ENCODE measurements around the gene RNF135. TPM values are rescaled to one million over a fixed set of nuclear protein-coding genes. Genes with fewer than 3 reads are reported as not detected.

Gene RNF135
- polyA plus RNA-seq, 2 of the 4 experiments (the other 2 are of a cell fraction) = 25.8 to 35.0 TPM

DNA sequence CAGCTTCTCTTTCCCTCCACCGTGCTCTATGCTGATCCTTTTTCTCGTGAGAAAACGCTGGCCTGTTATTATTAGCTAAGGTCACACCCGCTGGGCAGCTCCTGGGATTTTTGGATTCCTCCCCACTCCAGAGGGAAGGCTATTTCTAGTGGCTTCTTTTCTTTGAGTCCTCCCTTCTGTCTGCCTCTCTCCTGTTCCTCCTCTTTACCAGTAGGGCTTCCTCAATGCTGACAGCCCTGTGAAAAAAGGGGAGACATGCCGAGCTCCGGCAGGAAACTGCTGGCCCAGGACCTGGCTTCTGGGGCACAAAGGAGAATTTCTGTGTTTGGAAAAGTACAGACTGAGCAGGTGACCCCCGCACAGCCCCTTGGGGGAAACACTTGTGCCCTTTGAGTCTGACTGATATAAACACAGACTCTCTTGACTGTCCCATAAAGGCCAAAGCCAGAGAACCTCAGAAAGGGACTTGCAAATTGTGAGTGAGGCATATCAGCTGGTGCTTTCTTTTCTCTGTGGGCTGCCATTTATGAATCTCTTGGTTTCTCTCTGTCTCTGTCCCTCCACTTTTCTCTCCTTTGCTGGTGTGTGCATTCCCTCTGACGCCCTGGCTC lies 14.0 kb upstream of the RNF135 start:
- ATAC-seq = peak in 1 of 2 experiments; percentile 46; a peak in 3 of 6 replicates

DNA sequence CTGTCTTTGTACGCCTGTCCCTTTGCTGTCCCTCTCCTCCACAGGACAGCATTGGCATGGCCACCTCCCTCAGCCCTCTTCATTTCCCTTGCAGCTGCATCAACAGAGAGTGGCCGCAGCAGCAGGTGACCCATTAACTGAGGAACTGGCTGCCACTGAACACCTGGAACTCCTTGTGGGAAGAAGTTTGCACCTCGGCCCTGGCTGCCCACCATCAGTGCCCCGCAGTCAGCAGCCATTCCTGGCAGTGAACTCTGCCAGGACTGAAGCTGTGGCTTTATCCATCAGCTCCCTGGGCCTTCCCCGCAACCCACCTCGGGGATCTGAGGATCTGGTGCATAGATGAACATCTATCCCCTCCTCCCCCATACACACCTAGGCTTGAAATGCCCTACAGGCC lies 13.1 kb upstream of the RNF135 start:
- WGBS (ENCODE audit: missing lambda C conversion rate) = 75% methylated on average over 4 of the region's 6 CpGs
- FAIRE-seq (no peak), DNase-seq (ENCODE audit: low read depth in 1 of 2, low spot score in 1 of 2) (no peak), ATAC-seq (no peak)
- no peak for TF ChIP-seq FOSL2 (IDR thresholded peaks at IDR 0.05)
- TF ChIP-seq FOSL2 (CRISPR knock-in tag; IDR thresholded peaks at IDR 0.05) = no peak
- TF ChIP-seq PBX3 (IDR thresholded peaks at IDR 0.05) = no peak
- TF ChIP-seq SREBF2 (IDR thresholded peaks at IDR 0.05) = no peak
- no peak for TF ChIP-seq EP300 (IDR thresholded peaks at IDR 0.05)
- TF ChIP-seq RFX5 (IDR thresholded peaks at IDR 0.05) = no peak
- no peak for TF ChIP-seq CBX2 (IDR thresholded peaks at IDR 0.05; ENCODE audit: borderline replicate concordance, low read depth)
- TF ChIP-seq JUNB (IDR thresholded peaks at IDR 0.05) = no peak
- no peak for TF ChIP-seq POLR2A (IDR thresholded peaks at IDR 0.05; ENCODE audit: low read length)
- TF ChIP-seq, protein P1, sequence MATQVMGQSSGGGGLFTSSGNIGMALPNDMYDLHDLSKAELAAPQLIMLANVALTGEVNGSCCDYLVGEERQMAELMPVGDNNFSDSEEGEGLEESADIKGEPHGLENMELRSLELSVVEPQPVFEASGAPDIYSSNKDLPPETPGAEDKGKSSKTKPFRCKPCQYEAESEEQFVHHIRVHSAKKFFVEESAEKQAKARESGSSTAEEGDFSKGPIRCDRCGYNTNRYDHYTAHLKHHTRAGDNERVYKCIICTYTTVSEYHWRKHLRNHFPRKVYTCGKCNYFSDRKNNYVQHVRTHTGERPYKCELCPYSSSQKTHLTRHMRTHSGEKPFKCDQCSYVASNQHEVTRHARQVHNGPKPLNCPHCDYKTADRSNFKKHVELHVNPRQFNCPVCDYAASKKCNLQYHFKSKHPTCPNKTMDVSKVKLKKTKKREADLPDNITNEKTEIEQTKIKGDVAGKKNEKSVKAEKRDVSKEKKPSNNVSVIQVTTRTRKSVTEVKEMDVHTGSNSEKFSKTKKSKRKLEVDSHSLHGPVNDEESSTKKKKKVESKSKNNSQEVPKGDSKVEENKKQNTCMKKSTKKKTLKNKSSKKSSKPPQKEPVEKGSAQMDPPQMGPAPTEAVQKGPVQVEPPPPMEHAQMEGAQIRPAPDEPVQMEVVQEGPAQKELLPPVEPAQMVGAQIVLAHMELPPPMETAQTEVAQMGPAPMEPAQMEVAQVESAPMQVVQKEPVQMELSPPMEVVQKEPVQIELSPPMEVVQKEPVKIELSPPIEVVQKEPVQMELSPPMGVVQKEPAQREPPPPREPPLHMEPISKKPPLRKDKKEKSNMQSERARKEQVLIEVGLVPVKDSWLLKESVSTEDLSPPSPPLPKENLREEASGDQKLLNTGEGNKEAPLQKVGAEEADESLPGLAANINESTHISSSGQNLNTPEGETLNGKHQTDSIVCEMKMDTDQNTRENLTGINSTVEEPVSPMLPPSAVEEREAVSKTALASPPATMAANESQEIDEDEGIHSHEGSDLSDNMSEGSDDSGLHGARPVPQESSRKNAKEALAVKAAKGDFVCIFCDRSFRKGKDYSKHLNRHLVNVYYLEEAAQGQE (IDR thresholded peaks at IDR 0.05) = no peak
- no peak for TF ChIP-seq BCL3 (IDR thresholded peaks at IDR 0.05)
- TF ChIP-seq, protein P2, sequence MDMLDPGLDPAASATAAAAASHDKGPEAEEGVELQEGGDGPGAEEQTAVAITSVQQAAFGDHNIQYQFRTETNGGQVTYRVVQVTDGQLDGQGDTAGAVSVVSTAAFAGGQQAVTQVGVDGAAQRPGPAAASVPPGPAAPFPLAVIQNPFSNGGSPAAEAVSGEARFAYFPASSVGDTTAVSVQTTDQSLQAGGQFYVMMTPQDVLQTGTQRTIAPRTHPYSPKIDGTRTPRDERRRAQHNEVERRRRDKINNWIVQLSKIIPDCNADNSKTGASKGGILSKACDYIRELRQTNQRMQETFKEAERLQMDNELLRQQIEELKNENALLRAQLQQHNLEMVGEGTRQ (IDR thresholded peaks at IDR 0.05) = no peak
- TF ChIP-seq ZFP36 (IDR thresholded peaks at IDR 0.05; ENCODE audit: borderline replicate concordance, partially characterized antibody) = no peak
- no peak for TF ChIP-seq HOXA7 (CRISPR knock-in tag; IDR thresholded peaks at IDR 0.05)
- no peak for TF ChIP-seq JUN (IDR thresholded peaks at IDR 0.05)
- no peak for TF ChIP-seq RARB (CRISPR knock-in tag; IDR thresholded peaks at IDR 0.05)
- TF ChIP-seq SMC3 (IDR thresholded peaks at IDR 0.05) = no peak
- TF ChIP-seq HES2 (IDR thresholded peaks at IDR 0.05) = no peak
- no peak overlapping the region for H3K4me3 ChIP-seq
- no peaks in the 10 kb centered on the region for H3K9me3 ChIP-seq
- ChIA-PET CTCF (interaction anchor here (0.6 to 1.9 kb wide), 6 partner anchors 12 to 38 kb away, joined by 3 to 6 read pairs (median 4); partner anchors contain the start of gene RNF135), POLR2A (no interaction called here)
- H3K4me1 ChIP-seq = peaks cover 17% of the 10 kb centered on the region
- no peak overlapping the region for H3K27ac ChIP-seq
- H3K4me2 ChIP-seq = no peak overlapping the region

More for the DNA sequence above, 14.0 kb upstream of the RNF135 start:
- Histone ChIP-seq H3K4me2 (no peak overlapping the region), H3K27ac (no peak overlapping the region), H3K4me1 (peaks cover 9% of the 10 kb centered on the region), H3K4me3 (no peak overlapping the region), H3K9me3 (no peaks in the 10 kb centered on the region)
- TF ChIP-seq RARB (CRISPR knock-in tag; IDR thresholded peaks at IDR 0.05) (no peak), SMC3 (IDR thresholded peaks at IDR 0.05) (no peak), MAZ (IDR thresholded peaks at IDR 0.05; ENCODE audit: borderline replicate concordance, low read depth, low read length) (no peak), HEYL (CRISPR knock-in tag; IDR thresholded peaks at IDR 0.05) (no peak), HES2 (IDR thresholded peaks at IDR 0.05) (no peak), NFE2L2 (conservative IDR thresholded peaks at IDR 0.05; ENCODE audit: low read length) (no peak), CHD2 (IDR thresholded peaks at IDR 0.05; ENCODE audit: low read length, partially characterized antibody) (no peak), EP300 (IDR thresholded peaks at IDR 0.05) (no peak), JUN (IDR thresholded peaks at IDR 0.05) (no peak), POLR2AphosphoS2 (conservative IDR thresholded peaks at IDR 0.05; ENCODE audit: low read length) (no peak), HOXB13 (CRISPR knock-in tag; IDR thresholded peaks at IDR 0.05; ENCODE audit: low read depth) (no peak)
- TF ChIP-seq, protein P3, sequence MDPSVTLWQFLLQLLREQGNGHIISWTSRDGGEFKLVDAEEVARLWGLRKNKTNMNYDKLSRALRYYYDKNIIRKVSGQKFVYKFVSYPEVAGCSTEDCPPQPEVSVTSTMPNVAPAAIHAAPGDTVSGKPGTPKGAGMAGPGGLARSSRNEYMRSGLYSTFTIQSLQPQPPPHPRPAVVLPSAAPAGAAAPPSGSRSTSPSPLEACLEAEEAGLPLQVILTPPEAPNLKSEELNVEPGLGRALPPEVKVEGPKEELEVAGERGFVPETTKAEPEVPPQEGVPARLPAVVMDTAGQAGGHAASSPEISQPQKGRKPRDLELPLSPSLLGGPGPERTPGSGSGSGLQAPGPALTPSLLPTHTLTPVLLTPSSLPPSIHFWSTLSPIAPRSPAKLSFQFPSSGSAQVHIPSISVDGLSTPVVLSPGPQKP (IDR thresholded peaks at IDR 0.05; ENCODE audit: low read depth, low read length) = no peak
- TF ChIP-seq, protein P4, sequence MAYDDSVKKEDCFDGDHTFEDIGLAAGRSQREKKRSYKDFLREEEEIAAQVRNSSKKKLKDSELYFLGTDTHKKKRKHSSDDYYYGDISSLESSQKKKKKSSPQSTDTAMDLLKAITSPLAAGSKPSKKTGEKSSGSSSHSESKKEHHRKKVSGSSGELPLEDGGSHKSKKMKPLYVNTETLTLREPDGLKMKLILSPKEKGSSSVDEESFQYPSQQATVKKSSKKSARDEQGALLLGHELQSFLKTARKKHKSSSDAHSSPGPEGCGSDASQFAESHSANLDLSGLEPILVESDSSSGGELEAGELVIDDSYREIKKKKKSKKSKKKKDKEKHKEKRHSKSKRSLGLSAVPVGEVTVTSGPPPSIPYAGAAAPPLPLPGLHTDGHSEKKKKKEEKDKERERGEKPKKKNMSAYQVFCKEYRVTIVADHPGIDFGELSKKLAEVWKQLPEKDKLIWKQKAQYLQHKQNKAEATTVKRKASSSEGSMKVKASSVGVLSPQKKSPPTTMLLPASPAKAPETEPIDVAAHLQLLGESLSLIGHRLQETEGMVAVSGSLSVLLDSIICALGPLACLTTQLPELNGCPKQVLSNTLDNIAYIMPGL (CRISPR knock-in tag; IDR thresholded peaks at IDR 0.05; ENCODE audit: borderline replicate concordance) = no peak
- DNase-seq (ENCODE audit: low read depth in 1 of 2, low spot score in 1 of 2) (no peak), FAIRE-seq (no peak)
- POLR2A ChIA-PET = no interaction called here
- 79% methylated on average over 8 of the region's 8 CpGs for WGBS (ENCODE audit: missing lambda C conversion rate)
- CTCF ChIA-PET = interaction anchor here (0.6 to 1.9 kb wide), 4 partner anchors 12 to 39 kb away, joined by 3 to 6 read pairs (median 4); partner anchors contain the start of gene RNF135

All from A549 (cell line).